PC-9 (cell line): ENCODE results near the gene SCN1B. TPM values are rescaled to one million over a fixed set of nuclear protein-coding genes. Genes with fewer than 3 reads are reported as not detected.

ENCODE experiments used
- BruUV-seq: library from RNA; stranded (reverse); fragments of 400-500 nt; replicated peaks from 2 replicates; lab custom pipeline; 2021; lab: Mats Ljungman, UMichigan
- CTCF ChIA-PET: fragments of 300-600 bp; sonication (Branson Sonifier 250); formaldehyde crosslinking; loops from one replicate; lab custom pipeline; 2022; ENCODE audit warnings: antibody characterized with exemption; lab: Charles Lee
- POLR2A ChIA-PET: fragments of 300-600 bp; sonication (Branson Sonifier 250); formaldehyde crosslinking; loops from one replicate; lab custom pipeline; 2022; ENCODE audit warnings: antibody characterized with exemption; ENCODE audit not compliant: unreplicated experiment; lab: Charles Lee
- DNase-seq, 2 experiments: peaks; one replicate each; pipeline versions ENCODE4 v3.0.0 to v3.0.0-alpha.2; 2015 to 2022; ENCODE audit warnings: mixed read lengths in 1 of 2
- H2AFZ ChIP-seq: fragments of 200-600 bp; sonication (generic); 2 replicates; pipeline ENCODE4 v1.8.1; 2017; ENCODE audit warnings: antibody characterized with exemption
- H3F3A ChIP-seq: fragments of 200-600 bp; sonication (generic); 2 replicates; pipeline ENCODE4 v1.8.1; 2017; ENCODE audit warnings: antibody characterized with exemption, mild to moderate bottlenecking, low read depth; ENCODE audit not compliant: insufficient read depth
- H3K27ac ChIP-seq: fragments of 200-600 bp; sonication (generic); 2 replicates; pipeline ENCODE4 v1.6.1; 2016; ENCODE audit warnings: mixed run types
- H3K27me3 ChIP-seq: fragments of 200-600 bp; sonication (generic); 2 replicates; pipeline ENCODE4 v1.6.1; 2016; ENCODE audit warnings: low read depth, mixed run types; ENCODE audit not compliant: insufficient read depth
- H3K36me3 ChIP-seq: fragments of 200-600 bp; sonication (generic); 2 replicates; pipeline ENCODE4 v1.6.1; 2016; ENCODE audit warnings: low read depth, mixed run types
- H3K4me1 ChIP-seq: fragments of 200-600 bp; sonication (generic); replicated peaks from 2 replicates; pipeline ENCODE4 v1.6.1; 2016; ENCODE audit warnings: mixed run types; ENCODE audit not compliant: insufficient read depth
- H3K4me2 ChIP-seq: fragments of 200-600 bp; sonication (generic); 2 replicates; pipeline ENCODE4 v1.6.1; 2017; ENCODE audit warnings: mixed run types
- H3K4me3 ChIP-seq: fragments of 200-600 bp; sonication (generic); 2 replicates; pipeline ENCODE4 v1.6.1; 2016; ENCODE audit warnings: mixed run types
- H3K79me2 ChIP-seq: fragments of 200-600 bp; sonication (generic); 2 replicates; pipeline ENCODE4 v1.6.1; 2017; ENCODE audit warnings: low read depth, mixed run types
- H3K9me2 ChIP-seq: fragments of 200-600 bp; sonication (generic); 2 replicates; pipeline ENCODE4 v1.8.1; 2017; ENCODE audit warnings: mild to moderate bottlenecking; ENCODE audit not compliant: insufficient read depth
- H3K9me3 ChIP-seq: fragments of 200-600 bp; sonication (generic); 2 replicates; pipeline ENCODE4 v1.8.1; 2016; ENCODE audit warnings: low read depth; ENCODE audit not compliant: insufficient read depth
- H4K20me1 ChIP-seq: fragments of 200-600 bp; sonication (generic); 2 replicates; pipeline ENCODE4 v1.8.1; 2017; ENCODE audit not compliant: insufficient read depth
- CTCF ChIP-seq: fragments of 200-600 bp; sonication (generic); conservative IDR thresholded peaks from 2 replicates; pipeline ENCODE4 v1.6.1; 2017; ENCODE audit warnings: mixed run types, antibody characterized with exemption, mild to moderate bottlenecking, moderate library complexity
- EZH2 ChIP-seq: fragments of 200-600 bp; sonication (generic); IDR thresholded peaks from 2 replicates; pipeline ENCODE4 v1.8.0; 2017; ENCODE audit warnings: antibody characterized with exemption, low read depth
- intact Hi-C: fragments of 100-400 bp; cut with micrococcal nuclease; formaldehyde crosslinking; loops from one replicate; pipeline ENCODE4 v1.10.0; 2022; ENCODE audit not compliant: unreplicated experiment
- total RNA-seq: library from RNA; stranded (reverse); gene quantifications from 2 replicates; pipeline ENCODE4 v1.2.3, GENCODE V29; 2021

The SCN1B gene
- total RNA-seq, 1 experiment from 2014 or later = 2.4 TPM

- H3K4me2 ChIP-seq = no peak overlapping the region
- H3K27ac ChIP-seq = no peak overlapping the region
- no peaks in the 10 kb centered on the region for H4K20me1 ChIP-seq
- POLR2A ChIA-PET = interaction anchor here (0.5 kb wide), 1 partner anchor 717 kb away, joined by 3 read pairs; no protein-coding TSS in a partner anchor
- no peaks in the 10 kb centered on the region for H3K9me2 ChIP-seq
- CTCF ChIA-PET = interaction anchor here (0.6 to 2.0 kb wide), 2 partner anchors 10 to 95 kb away, joined by 4 to 15 read pairs; no protein-coding TSS in a partner anchor
- TF ChIP-seq CTCF (peak; percentile 59), EZH2 (no peak)
- H3K4me1 ChIP-seq = peaks cover 6% of the 10 kb centered on the region; the same call in 1 of the 2 replicates
- H3K9me3 ChIP-seq = no peaks in the 10 kb centered on the region
- DNase-seq = peak in 1 of 2 experiments; percentile 46
- no peaks in the 10 kb centered on the region for H3K79me2 ChIP-seq
- H3F3A ChIP-seq = peaks cover 12% of the 10 kb centered on the region; the same call in 1 of the 2 replicates
- H3K27me3 ChIP-seq = no peaks in the 10 kb centered on the region
- no peaks in the 10 kb centered on the region for H3K36me3 ChIP-seq
- no peak overlapping the region for H3K4me3 ChIP-seq
- BruUV-seq = no TSS peak
- H2AFZ ChIP-seq = no peak overlapping the region
- intact Hi-C loops = no loop called here
Observed at GRCh38 chr19:35045667-35046300, 15.5 kb downstream of the SCN1B start.

- no peak overlapping the region for H3K4me2 ChIP-seq
- BruUV-seq = no TSS peak
- no peak for DNase-seq
- H3K9me3 ChIP-seq = no peaks in the 10 kb centered on the region
- no peaks in the 10 kb centered on the region for H3K4me1 ChIP-seq
- ChIA-PET CTCF (interaction anchor here (0.6 kb wide), 1 partner anchor 94 kb away, joined by 4 read pairs; no protein-coding TSS in a partner anchor), POLR2A (interaction anchor here (0.5 kb wide), 1 partner anchor 717 kb away, joined by 3 read pairs; no protein-coding TSS in a partner anchor)
- no peaks in the 10 kb centered on the region for H3K9me2 ChIP-seq
- H3K79me2 ChIP-seq = no peaks in the 10 kb centered on the region
- H3K27me3 ChIP-seq = no peaks in the 10 kb centered on the region
- intact Hi-C loops = no loop called here
- H4K20me1 ChIP-seq = no peaks in the 10 kb centered on the region
- no peak overlapping the region for H3K27ac ChIP-seq
- TF ChIP-seq CTCF = no peak
- TF ChIP-seq EZH2 = no peak
- H2AFZ ChIP-seq = no peak overlapping the region
- H3F3A ChIP-seq = peaks cover 12% of the 10 kb centered on the region; the same call in 1 of the 2 replicates
- H3K36me3 ChIP-seq = no peaks in the 10 kb centered on the region
- H3K4me3 ChIP-seq = no peak overlapping the region
Observed at GRCh38 chr19:35046461-35046860, 16.2 kb downstream of the SCN1B start.

- DNase-seq = peak in 1 of 2 experiments; percentile 38
- Histone ChIP-seq H2AFZ (no peak overlapping the region), H3F3A (peaks cover 15% of the 10 kb centered on the region), H3K4me3 (no peak overlapping the region), H3K9me2 (no peaks in the 10 kb centered on the region), H3K79me2 (no peaks in the 10 kb centered on the region), H3K9me3 (no peaks in the 10 kb centered on the region), H3K27ac (no peak overlapping the region), H3K4me1 (peaks cover 10% of the 10 kb centered on the region), H3K36me3 (no peaks in the 10 kb centered on the region), H3K27me3 (no peaks in the 10 kb centered on the region), H4K20me1 (no peaks in the 10 kb centered on the region), H3K4me2 (no peak overlapping the region)
- ChIA-PET POLR2A (interaction anchor here (0.5 kb wide), 1 partner anchor 270 kb away, joined by 3 read pairs; no protein-coding TSS in a partner anchor), CTCF (interaction anchor here (1.0 kb wide), 1 partner anchor 23 kb away, joined by 3 read pairs; no protein-coding TSS in a partner anchor)
- intact Hi-C loops = no loop called here
- TF ChIP-seq CTCF (no peak), EZH2 (no peak)
- no TSS peak for BruUV-seq
Observed at GRCh38 chr19:35048911-35049411, 18.7 kb downstream of the SCN1B start.
